HG03045 (cell line): ENCODE measurements around the gene AMACR.

Experiments used
- ATAC-seq: cut with Tn5 transposase; IDR thresholded peaks from one replicate; pipeline ENCODE4 v1.9.1; 2021; ENCODE audit warnings: mild to moderate bottlenecking, moderate library complexity; ENCODE audit not compliant: unreplicated experiment

Gene AMACR

DNA sequence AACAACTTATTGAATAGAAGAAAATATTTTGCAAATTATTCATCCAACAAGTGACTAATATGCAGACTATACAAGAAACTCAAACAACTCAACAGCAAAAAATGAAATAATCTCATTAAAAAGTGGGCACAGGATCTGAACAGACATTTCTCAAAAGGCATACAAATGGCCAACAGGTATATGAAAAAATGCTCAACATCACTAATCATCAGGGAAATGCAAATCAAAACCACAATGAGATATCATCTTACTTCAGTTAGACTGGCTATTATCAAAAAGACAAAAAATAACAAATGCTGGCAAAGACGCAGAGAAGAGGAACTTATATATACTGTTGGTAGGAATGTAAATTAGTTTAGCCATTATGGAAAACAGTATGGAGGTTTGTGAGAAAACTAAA, 1.8 kb upstream of the AMACR start:
- no peak for ATAC-seq

DNA sequence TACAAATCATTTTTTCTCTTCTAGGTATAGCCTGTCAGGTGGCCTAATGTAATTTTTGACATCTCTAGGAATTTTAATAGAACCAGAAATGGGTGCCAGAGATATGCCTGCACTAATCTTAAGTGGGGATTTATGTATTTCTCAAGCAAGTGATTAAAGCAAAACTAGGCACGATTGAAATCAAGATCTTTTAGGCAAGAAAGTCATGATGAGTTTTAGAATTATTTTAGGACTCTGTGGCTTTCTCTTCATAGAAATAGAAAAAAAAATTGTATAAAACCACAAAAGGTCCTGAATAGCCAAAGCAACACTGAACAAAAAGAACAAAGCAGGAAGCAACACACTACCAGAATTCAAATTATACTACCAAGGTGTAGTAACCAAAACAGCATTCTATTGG, 952 bp upstream of the AMACR start:
- no peak for ATAC-seq

DNA sequence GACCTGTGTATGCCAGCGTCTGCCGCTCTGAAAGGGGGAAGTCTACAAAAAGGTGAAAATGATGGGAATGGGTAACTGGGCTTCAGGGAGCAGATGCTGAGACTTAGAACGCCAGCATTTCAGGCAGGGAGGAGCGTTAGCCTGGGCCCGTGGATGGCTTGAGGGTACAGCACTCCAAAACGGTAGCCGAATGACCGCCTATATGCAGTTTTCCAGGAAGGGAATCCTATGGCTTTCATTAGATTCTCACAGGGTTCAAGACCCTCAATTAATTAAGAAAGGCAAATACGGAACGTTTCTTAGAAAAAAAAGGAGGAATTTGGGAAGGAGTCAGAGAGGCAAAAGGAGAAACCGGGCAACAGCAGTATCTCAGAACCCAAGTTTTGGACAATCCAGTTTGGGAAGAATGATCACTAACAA, 639 bp downstream of the AMACR start:
- ATAC-seq: no peak

DNA sequence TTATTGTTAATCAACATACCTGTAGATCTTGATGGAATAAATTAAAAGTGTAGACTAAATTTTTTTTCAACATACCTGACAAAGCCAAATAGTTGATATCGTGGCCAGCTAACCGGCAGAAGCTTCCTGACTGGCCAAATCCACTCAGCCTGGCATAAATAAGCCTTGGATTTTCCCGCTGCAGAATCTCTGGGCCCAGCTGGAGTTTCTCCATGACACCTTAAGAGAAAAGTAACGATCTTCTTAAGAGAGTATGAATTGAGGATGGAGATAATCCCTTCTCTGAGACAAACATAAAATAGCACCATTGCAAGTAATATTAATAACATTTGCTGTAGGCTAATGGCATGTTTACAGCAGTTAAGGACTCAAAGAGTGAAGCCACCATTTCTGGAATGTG, 2.2 kb downstream of the AMACR start:
- ATAC-seq: no peak

DNA sequence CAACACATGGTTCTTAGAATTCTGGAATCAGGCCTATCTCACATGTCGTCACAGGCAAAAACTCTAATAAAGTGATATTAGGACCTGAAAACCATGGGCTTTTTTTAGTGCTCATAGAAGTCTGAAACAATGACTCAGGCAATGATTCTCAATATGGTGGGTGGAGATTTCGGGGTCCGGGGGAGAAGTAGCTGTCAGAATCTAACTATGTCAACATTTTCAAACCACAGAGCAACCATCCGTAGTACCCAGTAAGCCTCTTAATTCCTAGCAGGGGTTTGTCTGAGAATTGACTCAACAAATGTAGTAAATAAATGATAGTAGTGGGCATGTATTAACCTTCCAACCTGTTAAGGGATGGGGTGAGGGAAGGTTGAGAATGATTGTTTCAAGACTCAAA, 2.6 kb downstream of the AMACR start:
- ATAC-seq: no peak

DNA sequence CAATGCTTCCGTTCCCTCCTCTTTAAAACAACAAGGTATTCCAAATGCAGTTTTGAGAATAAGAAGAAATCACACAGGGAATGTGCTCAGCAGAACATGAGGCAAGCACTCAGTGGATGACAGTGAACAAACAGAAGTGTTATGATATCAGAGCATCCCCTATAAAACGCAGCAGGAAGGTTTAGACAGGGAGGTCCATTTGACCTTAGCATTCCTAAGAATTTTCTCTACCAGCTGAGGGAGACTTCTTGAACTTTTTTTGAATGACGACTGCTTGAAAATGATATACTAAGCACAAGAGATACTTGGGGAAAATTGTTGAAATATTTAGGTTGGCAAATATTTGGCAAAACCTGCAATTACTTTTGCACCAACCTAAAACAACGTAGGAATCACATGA, 3.9 kb downstream of the AMACR start:
- ATAC-seq: no peak

DNA sequence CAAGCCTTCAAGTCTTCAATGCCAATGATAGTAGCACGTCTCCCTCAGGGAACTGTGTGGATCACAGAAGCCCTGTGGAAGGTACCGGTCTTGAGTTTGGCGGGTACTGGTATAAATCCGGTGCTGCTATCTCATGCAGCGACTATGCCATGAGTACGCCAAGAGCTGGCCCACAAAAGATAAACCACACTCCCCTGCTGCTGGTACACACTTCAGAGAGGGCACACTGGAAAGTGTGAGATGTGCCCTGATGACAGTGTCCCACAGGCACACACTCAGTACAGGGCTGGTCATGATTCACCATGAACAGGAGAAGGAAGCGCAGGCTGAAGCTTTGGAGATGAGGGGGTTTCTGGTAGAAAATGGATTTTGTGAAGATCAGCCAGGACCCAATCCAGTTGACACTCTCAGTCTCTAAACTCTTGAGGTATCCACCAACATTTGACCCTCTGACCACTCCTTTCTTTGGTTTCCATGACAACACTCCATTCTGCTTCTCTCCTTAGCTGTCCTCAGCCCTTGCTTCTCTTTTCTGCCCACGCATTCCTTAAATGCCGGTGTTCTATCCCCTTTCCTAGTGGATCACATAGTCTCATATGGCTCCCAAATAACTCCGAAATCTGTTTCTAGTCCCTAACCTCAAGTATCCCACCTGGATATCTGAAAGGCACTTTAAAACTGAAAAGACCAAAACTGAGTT, 5.1 kb downstream of the AMACR start:
- no peak for ATAC-seq

DNA sequence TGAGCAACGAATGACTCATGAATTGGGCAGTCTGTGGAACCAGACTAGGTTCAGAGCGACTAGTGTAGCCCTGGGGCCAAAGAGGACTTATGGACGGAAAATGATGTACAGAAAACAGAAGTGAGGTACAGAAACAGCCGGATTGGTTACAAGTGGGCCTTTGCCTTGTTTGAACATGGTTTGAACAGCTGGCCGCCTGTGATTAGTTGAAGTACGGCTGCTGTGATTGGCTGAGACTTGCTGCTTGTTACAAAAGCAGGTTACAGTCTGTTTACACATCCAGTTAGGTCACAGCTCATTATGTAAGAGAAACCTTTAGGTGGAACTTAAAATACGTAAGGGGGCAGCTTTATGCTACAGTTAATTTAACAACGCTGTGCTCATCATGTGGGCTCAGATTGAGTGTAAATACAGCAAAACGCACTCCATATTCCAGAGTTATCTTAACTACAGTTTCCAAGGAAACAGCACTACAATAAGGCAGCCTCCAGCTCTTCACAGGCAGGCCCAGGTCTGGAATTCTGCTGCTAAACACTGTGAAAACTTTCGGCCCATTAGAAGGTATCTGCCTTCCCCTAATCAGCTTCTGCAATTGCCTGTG, 6.5 kb downstream of the AMACR start:
- no peak for ATAC-seq

DNA sequence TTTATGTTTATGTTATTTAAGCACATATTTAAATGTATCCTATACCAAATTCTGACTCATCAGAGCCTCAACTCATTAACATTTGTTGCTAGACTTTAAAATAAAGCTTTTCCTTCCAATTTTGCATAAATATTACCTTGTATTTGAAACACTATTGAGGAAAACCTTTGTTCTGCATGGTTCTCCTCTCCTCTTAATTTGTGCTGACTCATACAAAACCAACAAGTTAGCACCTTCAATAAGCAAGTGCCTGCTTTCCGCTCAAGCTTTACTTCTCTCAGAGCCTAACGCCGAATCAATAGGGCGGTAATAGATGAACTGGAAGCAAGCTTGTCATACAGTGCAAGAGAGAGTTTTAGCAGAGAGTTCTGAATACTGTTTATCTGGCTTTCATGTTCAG, 7.9 kb downstream of the AMACR start:
- no peak for ATAC-seq

DNA sequence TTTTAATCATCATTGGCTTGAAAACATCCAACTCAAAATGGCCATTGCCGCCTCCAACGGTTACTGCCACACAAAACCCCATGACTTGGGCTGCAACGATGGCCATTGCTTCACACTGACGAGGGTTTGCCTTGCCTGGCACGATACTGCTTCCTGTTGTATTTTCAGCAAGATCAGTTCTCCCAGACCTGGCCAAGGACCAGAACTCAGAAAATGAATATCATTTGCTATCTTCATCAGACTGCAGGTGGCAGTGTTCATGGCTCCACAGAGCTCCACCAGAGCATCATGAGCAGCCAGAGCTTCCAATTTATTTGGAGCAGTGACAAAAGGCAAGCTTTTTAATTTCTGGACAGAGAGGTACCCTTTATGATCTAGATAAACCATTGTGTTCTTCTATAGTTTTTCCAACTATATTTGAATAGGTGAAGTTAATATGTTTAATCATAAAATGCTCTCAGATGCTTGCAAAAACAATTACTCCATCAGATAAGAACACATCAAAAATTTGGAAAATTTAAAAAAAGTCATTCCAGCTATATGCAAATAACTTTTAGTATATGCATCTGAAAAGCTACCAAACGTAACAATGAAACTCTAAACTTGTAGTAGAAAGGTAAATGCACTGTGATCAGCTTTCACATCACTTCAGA, 10.4 kb downstream of the AMACR start:
- ATAC-seq: no peak

DNA sequence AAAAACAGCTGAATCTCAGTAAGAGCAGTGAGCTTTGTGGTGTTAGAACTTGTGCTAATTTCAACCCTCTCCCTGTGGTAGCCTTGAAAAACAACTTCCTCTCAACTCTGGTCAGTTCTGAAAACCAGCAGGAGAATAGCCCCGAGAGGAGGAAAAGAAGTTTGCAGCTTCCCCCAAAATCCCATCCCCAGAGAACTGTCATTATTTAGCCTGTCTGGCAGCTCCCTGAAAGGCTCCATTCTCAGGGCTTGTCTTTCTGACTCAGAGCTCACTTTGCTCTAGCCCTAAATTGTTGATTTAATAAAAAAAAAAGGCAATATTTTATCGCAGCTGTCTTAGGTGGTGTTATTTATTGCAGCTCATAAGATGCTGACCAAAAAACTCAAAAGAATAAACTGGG, 12.0 kb downstream of the AMACR start:
- no peak for ATAC-seq

DNA sequence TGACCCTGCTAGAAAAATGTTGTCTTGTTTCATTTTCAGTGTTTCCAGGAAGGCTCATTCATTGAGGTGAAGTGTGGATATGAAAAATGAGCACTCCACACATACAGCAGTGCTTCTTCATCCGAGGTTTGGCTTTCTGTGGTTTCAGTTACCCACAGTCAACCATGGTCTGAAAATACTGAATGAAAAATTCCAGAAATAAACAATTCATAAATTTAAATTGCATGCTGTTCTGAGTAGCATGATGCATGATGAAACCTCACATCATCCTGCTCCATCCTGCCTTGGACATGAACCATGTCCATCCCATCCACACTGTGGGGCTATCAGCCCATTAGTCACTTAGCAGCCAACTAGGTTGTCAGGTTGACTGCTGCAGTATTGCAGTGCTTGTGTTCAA, 13.0 kb downstream of the AMACR start:
- no peak for ATAC-seq

DNA sequence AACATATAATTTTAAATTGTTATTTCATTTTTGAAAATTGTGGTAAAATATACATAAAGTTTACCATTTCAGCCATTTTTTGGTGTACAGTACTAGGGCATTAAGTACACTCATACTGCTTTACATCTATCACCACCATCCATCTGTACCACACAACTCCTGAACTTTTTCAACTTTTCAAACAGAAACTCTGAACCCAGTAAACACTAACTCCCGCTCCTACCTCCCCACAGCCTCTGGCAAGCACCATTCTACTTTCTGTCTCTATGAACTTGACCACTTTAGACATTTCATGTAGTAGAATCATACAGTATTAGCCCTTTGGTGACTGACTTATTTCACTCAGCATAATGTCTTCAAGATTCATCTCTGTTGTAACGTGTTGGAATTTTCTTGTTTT, 15.0 kb downstream of the AMACR start:
- no peak for ATAC-seq

DNA sequence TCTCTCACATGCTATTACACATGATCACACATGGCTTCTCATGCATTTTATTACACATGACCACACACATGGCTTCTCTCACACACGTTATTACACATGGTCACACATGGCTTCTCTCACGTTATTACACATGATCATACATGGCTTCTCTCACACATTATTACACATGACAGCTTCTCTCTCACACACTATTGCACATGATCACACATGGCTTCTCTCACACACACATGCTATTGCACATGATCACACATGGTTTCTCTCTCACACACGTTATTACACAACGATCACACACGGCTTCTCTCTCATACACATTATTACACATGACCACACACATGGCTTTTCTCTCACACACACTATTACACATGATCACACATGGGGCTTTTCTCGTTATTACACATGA, 22.4 kb downstream of the AMACR start:
- ATAC-seq: no peak

DNA sequence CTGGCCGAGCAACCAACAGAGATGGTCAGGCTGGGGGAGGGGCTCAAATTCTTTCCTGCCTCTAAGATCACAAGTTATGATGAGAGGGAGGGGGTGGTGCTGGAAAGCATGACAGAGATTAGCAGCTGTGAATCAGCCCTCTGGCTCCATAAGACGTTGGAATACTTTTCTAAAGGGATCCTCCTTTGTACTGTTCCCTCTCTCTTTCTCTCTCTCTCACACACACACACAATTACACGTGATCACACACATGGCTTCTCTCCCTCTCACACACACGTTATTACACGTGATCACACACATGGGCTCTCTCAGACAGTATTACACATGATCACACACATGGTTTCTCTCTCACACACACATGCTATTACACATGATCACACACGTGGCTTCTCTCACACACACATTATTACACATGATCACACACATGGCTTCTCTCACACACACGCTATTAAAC, 23.2 kb downstream of the AMACR start, which contains the start of gene SLC45A2:
TSS of gene SLC45A2 (minus strand) at position 23 of the 454 bp plus-strand sequence. CDS start 110 bp downstream, outside the sequence.
- no peak for ATAC-seq

DNA sequence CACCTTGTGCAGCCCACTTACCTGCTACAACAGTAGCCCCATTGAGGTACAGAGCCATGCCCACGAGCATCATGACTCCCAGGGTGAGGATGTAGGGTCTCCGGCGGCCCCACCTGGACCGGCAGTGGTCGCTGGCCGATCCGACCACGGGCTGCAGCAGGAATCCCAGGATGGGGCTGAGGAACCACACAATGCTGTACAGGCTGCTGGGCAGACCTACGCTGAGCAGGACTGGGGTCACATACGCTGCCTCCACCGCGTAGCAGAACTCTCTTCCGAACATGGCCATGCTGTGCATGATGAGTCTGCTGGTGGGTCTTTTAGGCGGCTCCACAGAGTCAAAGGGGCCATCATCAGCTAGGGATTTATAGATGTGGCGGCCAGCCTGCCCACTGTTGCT, 23.7 kb downstream of the AMACR start:
- no peak for ATAC-seq

DNA sequence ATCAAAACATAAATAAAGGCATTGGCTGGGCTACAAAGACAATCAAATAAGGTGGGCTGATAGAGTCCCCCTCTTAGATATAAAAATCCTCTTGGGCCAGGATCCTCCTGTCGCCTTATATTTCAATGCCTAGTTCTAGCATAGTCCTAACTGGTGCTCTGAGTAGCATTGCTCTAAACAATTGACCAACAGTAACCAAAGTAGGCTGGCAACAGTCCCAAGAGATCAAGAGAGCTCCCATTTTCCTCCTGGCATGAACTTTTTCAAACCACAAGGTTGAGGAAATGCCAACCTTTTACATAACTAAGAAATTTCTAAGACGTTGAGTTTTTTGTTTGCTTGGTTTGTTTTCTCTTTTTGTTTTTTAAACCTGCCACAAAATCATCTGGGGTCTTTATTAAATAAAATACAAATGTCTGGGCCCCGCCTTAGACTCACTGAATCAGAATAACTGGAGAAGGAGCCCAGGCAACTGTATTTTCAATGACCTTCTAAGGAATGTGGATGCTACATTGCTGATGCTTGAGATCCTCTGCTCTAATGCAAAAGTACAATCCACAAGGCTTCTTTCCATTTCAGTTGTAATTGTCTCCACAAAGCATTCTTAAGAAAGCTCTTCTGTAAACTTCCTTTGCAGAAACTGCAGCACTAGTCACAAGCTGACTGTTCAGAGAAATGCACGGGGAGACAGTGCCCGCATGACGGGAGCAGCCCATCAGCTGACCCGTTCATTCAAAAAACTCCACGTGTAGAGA, 26.3 kb downstream of the AMACR start:
- no peak for ATAC-seq

DNA sequence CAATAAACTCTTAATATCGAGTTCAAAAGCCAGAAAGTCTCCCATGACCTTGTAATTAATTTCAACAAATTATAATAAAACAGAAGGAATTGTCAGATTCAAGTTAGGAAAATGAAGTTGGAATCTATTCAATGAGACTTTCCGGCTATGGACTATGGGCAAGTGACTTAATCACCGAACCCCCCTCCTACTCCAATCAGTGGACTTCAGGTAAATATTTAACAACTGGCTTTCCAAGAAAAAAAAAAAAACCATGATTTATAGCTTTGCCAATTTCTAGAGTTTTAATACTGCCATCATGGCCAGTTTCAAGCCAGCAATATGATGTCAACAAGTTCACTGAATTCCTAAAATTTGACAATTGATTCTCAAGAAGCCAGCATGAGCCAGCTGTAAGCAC, 27.8 kb downstream of the AMACR start:
- no peak for ATAC-seq

DNA sequence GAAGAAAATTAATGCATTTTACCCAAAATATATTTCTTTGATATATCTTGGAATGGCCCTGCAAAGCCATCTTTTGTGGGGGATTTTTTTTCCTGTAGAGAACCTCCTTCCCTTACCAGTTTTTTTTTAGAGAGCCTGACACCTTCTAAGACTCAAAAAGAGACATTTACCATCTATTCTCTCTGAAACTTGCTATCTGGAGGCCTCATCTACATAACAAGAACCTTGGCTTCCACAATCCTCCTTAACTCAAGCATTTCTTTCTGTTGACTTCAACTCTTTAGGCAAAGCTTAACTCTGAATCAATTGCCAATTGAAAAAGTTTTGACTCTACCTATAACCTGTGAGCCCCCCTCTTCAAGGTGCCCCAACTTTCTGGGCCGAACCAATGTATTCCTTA, 29.5 kb downstream of the AMACR start:
- no peak for ATAC-seq

DNA sequence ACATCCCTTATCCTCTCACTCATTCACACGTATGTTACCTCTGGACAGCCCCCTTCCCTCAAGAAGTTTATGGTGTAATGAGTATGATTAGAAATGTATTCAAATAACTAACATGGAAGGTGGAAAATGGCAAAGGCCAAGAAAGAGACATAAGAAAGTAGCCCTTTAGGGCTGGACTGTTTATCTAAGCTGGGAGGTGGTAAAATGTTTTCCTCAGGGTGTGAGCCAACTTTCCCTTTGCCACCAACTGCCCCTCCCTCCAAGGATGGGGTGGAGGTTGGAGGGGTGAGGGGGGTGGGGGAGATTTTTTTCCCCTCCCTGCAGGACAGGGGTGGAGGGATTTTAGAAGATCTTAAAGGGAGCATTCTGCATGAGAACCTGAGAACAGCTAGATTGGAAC, 31.5 kb downstream of the AMACR start:
- no peak for ATAC-seq

DNA sequence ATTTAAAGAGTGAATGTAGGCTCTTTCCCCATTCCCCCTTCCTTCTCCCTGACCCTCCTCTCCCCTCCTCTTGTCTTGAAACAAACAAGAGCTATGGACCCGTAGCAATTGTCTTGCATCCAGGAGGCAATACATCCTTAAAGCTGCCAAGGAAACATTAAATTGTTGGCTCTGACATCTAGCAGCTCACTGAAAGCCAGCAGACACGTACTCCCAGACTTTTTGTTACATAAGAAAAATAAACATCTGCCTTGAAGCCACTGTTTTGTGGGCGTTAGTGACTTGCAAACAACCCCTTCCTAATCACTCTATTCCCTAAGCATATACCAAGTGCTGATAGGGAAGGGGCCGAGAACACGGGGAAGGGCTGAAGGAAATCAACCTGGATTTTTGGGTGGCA, 32.0 kb downstream of the AMACR start:
- no peak for ATAC-seq

DNA sequence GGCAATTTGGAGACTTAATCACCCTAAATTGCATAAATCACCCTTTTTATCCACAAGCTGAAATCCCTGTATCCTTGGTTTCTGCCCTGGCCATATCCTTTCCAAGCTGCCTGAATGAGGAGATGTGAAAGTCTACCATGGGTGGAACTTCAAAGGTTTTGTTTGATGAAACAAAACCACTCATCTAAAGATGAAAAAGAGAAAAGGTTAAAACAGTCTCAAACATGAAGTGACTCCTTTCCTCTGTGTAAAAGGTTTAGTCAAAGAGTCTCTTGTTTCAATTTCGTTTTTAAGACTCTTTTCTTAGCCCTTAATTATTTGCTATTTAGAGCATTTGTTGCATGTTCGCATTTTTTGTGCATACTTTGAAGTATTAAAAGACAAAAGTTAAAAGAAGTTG, 34.6 kb downstream of the AMACR start:
- no peak for ATAC-seq
